Neural cell (in vitro differentiated cells): ENCODE data around the gene SMAD9.

Experiments
- CTCF ChIP-seq: fragments of 450-650 bp; IDR thresholded peaks from 2 replicates; pipeline ENCODE4 v1.5.1; 2014; ENCODE audit warnings: antibody characterized with exemption, mild to moderate bottlenecking, moderate library complexity; ENCODE audit not compliant: poor library complexity, severe bottlenecking
- EP300 ChIP-seq: fragments of 450-650 bp; conservative IDR thresholded peaks from 2 replicates; pipeline ENCODE4 v1.6.1; 2014; ENCODE audit warnings: antibody characterized with exemption, mild to moderate bottlenecking, moderate library complexity; ENCODE audit not compliant: poor library complexity, severe bottlenecking
- EZH2 ChIP-seq: fragments of 200-600, 300-800 bp; shearing (Covaris generic), sonication (generic); IDR thresholded peaks from 2 replicates; pipeline ENCODE4 v1.6.1; 2014; ENCODE audit warnings: antibody characterized with exemption, low read length, borderline replicate concordance, mild to moderate bottlenecking; ENCODE audit not compliant: insufficient read depth, poor library complexity, severe bottlenecking
- MXI1 ChIP-seq: fragments of 450-650 bp; conservative IDR thresholded peaks from 2 replicates; pipeline ENCODE4 v1.6.1; 2014; ENCODE audit warnings: antibody characterized with exemption, mild to moderate bottlenecking; ENCODE audit not compliant: poor library complexity, severe bottlenecking
- POLR2AphosphoS5 ChIP-seq: IDR thresholded peaks from 2 replicates; pipeline ENCODE4 v1.6.1; 2012

- TF ChIP-seq MXI1 (no peak), CTCF (no peak), POLR2AphosphoS5 (no peak), EP300 (no peak), EZH2 (no peak)
Observed at GRCh38 chr13:36837354-36838092, 82.5 kb downstream of the SMAD9 start.
